ENCODE results near the gene ZNF77. TPM values are rescaled to one million over a fixed set of nuclear protein-coding genes. Genes with fewer than 3 reads are reported as not detected.
"Not testable (repeated sequence)": the region's sequence is repeated elsewhere in the genome, so short reads cannot be mapped to it uniquely, and the experiment has no call there.

ZNF77 gene
- total RNA-seq, 2 donors from 2014 or later: 1.2 to 4.6 TPM

DNA sequence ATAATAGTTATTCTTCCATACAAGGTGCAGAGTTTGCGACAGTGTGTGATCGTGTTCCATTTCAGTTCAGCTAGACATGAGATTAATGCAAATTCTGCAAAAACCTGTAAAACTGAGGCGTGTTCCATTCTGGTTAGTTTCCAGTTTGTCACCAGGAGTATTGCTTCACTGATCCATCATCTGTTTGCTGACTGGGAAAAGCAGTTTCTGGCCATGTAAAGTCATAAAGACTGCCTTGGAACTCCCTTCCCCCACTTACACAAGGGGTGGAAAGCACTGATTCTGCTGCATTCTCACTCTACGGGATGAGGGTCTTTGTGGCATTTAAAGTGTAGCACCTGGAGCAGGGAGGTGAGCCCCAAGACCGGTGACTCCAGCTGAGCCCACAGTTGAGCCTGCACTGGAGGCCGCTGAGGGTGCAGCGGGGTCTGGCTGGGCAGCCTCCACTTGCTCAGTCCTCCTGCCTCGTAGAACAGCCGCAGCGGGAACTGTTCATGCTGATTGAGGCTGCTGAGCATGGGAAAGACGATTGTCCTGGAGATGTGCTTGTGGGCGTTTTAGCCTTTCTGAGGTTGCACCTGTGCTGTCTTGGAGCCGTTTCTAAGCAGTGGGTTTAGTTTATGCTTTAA, 42.1 kb downstream of the ZNF77 start:
- ATAC-seq (ENCODE audit: insufficient number of reproducible peaks, low FRiP score, low read depth) (no peak), DNase-seq (ENCODE audit: low spot score) (no peak)
- TF ChIP-seq, protein P1, sequence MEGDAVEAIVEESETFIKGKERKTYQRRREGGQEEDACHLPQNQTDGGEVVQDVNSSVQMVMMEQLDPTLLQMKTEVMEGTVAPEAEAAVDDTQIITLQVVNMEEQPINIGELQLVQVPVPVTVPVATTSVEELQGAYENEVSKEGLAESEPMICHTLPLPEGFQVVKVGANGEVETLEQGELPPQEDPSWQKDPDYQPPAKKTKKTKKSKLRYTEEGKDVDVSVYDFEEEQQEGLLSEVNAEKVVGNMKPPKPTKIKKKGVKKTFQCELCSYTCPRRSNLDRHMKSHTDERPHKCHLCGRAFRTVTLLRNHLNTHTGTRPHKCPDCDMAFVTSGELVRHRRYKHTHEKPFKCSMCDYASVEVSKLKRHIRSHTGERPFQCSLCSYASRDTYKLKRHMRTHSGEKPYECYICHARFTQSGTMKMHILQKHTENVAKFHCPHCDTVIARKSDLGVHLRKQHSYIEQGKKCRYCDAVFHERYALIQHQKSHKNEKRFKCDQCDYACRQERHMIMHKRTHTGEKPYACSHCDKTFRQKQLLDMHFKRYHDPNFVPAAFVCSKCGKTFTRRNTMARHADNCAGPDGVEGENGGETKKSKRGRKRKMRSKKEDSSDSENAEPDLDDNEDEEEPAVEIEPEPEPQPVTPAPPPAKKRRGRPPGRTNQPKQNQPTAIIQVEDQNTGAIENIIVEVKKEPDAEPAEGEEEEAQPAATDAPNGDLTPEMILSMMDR (IDR thresholded peaks at IDR 0.05): no peak

DNA sequence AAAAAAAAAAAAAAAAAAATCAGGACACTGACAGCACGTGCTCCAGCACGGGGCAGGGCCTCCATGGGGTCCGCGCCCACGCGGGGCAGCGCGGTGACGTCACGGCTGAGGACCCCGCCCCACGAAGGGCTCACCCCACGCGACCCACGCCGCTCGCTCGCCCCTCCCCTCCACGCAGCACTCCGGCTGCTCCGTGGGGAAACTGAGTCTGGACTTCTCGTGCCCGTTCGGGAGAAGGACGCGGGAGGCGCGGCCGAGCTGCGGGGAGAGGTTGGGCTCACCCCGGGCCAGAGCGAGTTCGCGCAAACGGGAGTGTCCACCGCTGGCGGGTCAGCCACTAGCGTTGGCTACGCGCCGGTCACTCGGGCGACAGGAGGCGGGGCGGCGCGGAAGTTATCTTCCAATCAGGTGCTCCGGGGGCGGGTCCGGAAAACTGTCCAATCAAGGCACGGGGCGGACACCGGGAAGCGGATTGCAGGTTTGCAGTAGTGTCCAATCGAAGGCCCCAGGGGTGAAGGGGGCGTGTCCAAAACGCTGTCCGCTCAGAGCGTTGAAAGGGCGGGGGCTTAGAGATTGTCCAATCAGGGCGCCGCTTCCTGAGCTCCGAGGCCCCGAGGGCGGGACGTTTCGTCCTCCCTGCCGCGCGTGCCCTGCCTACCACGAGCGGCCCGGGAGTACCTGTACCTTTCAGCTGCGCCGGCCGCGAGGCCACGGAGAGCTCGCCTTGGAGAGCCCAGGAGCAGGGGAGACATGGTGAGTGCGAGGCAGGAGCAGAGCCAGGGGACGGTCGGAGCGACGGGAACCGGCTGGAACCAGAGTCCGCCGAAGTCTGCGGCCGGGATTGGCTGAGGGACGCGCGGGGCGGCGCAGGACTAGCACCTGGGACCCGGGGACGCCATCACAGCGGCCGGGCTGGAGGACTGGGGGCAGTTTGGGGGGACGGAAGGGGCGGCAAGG, 44.2 kb downstream of the ZNF77 start, which contains the start of gene ZNF57:
ZNF57 (plus strand) TSS at position 633 of the 957 bp plus-strand sequence; CDS start at position 751, 118 bp downstream.
- TF ChIP-seq, protein P1 (IDR thresholded peaks at IDR 0.05): no peak
- Histone ChIP-seq H3K27ac (peak within 1 kb of the TSS; percentile 67 to 74), H3K4me3 (peak within 1 kb of the TSS; percentile 97), H3K9me3 (peaks cover 3% of the 10 kb centered on the region), H3K4me1 (ENCODE audit: control insufficient read depth in 1 of 2, low read depth in 2 of 2) (peaks cover 6 to 9% of the 10 kb centered on the region in 2 donors), H3K27me3 (replicated peaks; ENCODE audit: insufficient read depth) (no peaks in the 10 kb centered on the region), H3K36me3 (no peaks in the 10 kb centered on the region)
- peak; percentile 99 for DNase-seq (ENCODE audit: low spot score)
- peak; percentile 98 for ATAC-seq (ENCODE audit: insufficient number of reproducible peaks, low FRiP score, low read depth)

More for the DNA sequence above, 42.1 kb downstream of the ZNF77 start:
- Histone ChIP-seq H3K27me3 (replicated peaks; ENCODE audit: insufficient read depth) (no peaks in the 10 kb centered on the region), H3K9me3 (no peaks in the 10 kb centered on the region), H3K4me3 (no peak overlapping the region), H3K4me1 (ENCODE audit: control insufficient read depth in 1 of 2, low read depth in 2 of 2) (peaks cover 6 to 9% of the 10 kb centered on the region in 2 donors), H3K36me3 (no peaks in the 10 kb centered on the region), H3K27ac (no peak overlapping the region)

DNA sequence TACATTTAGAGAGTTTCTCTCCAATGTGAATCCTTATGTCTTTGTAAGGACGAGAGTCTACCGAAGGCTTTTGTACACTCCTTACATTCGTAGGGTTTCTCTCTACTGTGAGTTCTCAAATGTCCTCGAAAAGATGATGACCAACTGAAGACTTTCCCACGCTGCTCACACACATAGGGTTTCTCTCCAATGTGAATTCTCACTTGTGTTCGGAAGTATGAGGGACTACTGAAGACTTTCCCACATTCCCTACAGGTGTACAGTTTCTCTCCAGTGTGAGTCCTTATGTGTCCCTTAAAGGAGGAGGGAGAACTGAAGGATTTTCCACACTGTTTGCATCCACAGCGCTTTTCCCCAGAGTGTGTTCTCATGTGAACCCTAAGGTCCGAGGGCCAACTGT, 48.1 kb downstream of the ZNF77 start:
- Histone ChIP-seq H3K4me1 (ENCODE audit: control insufficient read depth in 1 of 2, low read depth in 2 of 2) (peaks cover 5 to 6% of the 10 kb centered on the region in 2 donors), H3K9me3 (peaks cover 3% of the 10 kb centered on the region), H3K4me3 (no peak overlapping the region), H3K27me3 (replicated peaks; ENCODE audit: insufficient read depth) (no peaks in the 10 kb centered on the region), H3K27ac (no peak overlapping the region), H3K36me3 (no peaks in the 10 kb centered on the region)
- ATAC-seq (ENCODE audit: insufficient number of reproducible peaks, low FRiP score, low read depth): no peak
- no peak for DNase-seq (ENCODE audit: low spot score)
- TF ChIP-seq, protein P1 (IDR thresholded peaks at IDR 0.05): no peak

DNA sequence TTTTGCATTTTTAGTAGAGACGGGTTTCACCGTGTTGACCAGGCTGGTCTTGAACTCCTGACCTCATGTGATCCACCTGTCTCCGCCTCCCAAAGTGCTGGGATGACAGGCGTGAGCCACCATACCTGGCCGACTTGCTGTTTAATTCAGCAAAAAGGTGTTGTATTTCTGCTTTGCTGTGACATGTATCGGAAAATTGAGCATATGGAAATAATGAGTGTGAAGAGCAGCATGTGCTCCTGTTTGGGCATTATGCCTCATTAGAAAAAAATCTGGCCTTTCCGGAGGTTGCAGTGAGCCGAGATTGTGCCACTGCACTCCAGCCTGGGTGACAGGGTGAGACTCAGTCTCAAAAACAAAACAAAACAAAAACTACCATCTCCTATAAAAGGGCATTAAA, 54.2 kb downstream of the ZNF77 start:
- not testable (repeated sequence) for ATAC-seq (ENCODE audit: insufficient number of reproducible peaks, low FRiP score, low read depth); H3K27ac ChIP-seq; H3K4me1 ChIP-seq (ENCODE audit: control insufficient read depth in 1 of 2, low read depth in 2 of 2); H3K9me3 ChIP-seq; DNase-seq (ENCODE audit: low spot score); H3K4me3 ChIP-seq; H3K36me3 ChIP-seq; H3K27me3 ChIP-seq (replicated peaks; ENCODE audit: insufficient read depth)

DNA sequence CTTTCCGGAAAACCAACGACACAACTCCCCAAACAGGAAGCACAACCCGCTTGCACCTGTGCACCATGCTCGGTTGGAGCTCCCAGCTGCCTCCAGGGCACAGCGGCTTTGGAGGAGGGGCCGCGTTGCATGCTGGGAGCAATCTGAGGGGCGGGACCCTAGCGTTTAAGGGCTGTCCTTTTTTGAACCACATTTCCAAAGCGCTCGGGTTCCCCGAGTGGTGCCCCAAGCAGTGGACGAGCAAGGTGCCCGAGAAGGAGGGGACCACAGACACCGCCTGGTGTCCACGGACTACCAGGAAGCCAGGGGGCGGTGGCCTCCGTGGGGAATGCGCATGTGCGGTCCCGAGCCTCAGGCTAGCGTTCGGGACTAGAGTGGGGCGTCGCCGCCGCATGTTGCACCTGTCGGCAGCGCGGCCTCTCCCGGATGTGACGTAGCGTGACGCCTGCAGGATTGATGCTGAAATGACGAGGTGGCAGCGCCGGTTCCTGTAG, 56.0 kb downstream of the ZNF77 start:
- H3K4me3 ChIP-seq: no peak overlapping the region
- no peaks in the 10 kb centered on the region for H3K36me3 ChIP-seq
- no peaks in the 10 kb centered on the region for H3K27me3 ChIP-seq (replicated peaks; ENCODE audit: insufficient read depth)
- no peak overlapping the region for H3K27ac ChIP-seq
- TF ChIP-seq, protein P1 (IDR thresholded peaks at IDR 0.05): no peak
- H3K4me1 ChIP-seq (ENCODE audit: control insufficient read depth in 1 of 2, low read depth in 2 of 2): no peaks in the 10 kb centered on the region
- DNase-seq (ENCODE audit: low spot score) (no peak), ATAC-seq (ENCODE audit: insufficient number of reproducible peaks, low FRiP score, low read depth) (no peak)
- H3K9me3 ChIP-seq: no peaks in the 10 kb centered on the region
